HG03066 (cell line): ENCODE measurements around the gene BBOX1.
"Not testable (repeated sequence)": the region's sequence is repeated elsewhere in the genome, so short reads cannot be mapped to it uniquely, and the experiment has no call there.

Experiments used
- ATAC-seq: cut with Tn5 transposase; IDR thresholded peaks from one replicate; pipeline ENCODE4 v1.9.1; 2021; ENCODE audit warnings: low read depth; ENCODE audit not compliant: unreplicated experiment

Gene BBOX1

DNA sequence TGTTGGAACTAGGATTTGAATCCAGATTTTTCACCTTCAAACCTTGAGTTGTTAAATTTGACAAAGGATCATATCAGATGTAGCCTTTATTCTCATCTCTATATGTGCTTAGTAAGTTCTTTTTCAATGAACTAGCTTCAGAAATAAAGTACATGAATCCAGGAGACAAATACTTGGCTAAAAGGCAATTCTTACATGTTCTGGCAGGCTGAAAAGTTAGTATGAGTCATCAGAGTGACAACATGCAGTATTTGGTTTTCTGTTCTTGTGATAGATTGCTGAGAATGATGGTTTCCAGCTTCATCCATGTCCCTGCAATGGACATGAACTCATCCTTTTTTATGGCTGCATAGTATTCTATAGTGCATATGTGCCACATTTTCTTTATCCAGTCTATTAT is 40.4 kb downstream of the BBOX1 start:
- no peak for ATAC-seq

DNA sequence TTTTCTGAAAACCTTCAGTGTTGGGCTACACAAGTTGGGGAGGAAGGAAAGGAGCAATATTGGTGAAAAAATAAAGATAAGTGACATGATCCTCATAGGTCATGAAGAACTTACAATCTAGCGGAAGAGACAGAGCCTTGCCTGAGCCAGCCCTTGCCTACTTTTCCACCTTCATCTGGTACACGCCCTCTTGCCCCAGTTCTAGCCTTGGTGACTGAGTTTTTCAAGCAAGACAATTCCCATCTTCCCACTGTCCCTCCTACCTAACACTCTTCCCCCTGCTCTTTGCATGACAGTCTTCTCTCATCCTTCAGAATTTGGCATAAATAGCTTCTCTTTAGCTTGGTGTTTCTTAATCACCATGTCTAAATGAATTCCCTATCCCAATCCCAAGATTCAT is 42.6 kb downstream of the BBOX1 start:
- no peak for ATAC-seq

DNA sequence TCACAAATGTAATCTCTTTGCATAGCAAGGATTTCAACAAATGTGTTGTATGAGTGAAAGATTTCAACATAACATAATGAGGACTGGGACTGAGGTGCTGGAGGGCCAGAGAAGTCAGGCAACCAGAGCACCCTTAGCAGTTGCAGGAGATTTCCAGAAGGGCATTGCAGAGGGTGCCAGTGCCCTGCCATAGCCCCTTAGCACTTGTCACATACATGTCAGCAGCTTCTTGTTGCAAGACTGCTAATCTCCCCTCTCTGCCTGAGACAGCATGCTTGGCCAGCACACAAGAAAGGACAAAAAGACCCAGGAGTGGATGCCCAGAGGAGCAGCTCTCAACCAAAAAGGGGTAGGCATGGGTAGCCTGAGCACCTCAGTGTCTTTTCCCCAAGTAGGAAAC is 43.2 kb downstream of the BBOX1 start:
- no peak for ATAC-seq

DNA sequence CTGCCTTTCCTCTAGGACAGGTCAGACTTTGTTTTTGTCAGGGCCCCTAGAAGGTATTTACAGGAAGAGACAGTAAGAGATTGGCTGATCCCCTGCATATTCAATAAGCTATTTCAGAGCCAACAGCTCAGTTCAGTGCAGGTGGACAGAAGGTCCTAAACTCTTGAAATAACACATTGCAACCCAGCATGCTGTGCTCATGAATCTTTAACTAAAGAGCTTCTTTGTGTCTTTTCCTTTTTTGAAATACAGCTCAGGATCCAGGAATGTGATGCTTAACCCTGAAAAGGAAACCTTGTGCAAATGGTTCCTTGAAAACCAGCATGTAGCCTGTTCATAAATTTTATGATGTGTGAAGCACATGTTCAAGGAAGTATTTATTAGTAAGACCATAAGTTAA is 43.9 kb downstream of the BBOX1 start:
- no peak for ATAC-seq

- ATAC-seq, result no peak
Observed at GRCh38 chr11:27085111-27085510, 44.5 kb downstream of the BBOX1 start.

DNA sequence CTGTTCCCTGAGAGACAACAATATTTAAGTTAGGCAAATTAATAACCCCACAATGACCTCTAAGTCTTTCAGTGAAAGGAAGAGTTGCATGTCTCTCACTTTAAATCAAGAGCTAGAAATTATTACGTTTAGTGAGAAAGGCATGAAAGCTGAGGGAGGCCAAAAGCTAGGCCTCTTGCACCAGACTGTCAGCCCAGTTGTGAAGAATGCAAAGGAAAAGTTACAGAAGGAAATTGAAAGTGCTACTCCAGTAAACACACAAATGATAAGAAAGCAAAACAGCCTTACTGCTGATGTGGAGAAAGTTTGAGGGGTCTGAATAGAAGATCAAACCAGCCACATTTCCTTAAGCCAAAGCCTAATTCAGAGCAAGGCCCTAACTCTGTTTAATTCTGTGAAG is 45.0 kb downstream of the BBOX1 start:
- ATAC-seq, result no peak

DNA sequence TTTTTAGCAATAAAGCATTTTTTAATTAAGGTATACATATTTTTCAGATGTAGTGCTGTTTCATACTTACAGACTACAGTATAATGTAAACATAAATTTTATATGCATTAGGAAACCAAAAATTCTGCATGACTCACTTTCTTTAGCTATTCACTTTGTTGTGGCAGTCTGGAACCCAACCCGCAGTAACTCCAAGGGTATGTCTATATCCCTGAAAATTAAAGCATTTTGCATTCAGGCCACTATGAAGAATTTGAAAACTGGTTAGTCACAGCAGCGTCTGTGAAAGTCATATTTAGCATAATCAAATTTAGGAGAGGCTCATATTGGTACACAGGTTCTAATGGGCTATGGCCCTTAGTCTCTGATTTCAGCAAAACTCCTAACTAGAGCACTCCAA is 46.8 kb downstream of the BBOX1 start:
- no peak for ATAC-seq

DNA sequence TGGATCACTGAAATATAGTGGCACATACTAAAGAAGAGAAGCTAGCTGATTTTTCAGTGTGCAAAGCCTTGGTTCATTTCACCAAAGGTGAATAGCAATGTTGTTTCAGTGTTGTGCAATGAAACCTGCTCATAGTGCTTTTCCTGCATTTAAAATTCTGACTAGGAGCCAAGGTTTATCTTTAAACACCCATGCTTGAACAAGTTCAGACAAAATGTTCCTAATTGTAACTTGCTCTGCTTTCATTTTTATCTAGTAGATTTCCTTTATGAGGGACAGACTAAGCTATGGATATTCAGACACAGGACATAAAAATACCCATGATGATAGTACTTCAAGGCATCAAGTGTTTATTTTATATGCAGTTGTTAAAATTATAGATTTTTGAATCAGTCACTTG is 47.7 kb downstream of the BBOX1 start:
- ATAC-seq, result no peak

DNA sequence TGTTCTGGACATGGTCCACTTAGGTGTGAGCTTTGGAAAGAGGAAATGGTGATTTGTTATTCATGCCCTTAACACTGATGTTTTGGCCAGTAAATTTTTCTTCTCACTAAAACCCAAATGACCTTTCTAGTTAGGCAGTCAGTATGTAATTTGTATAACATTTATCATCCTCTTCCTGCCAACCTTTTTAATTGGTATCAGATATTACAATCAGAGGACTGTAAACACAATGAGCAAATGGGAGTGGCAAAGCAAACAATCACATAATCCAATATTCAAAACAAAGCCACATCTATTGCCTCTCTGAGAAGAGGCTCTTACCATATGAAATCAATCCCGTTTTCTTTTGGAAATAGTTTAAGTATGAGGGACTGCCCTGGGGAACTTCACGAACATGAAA is 49.1 kb downstream of the BBOX1 start:
- no peak for ATAC-seq

GRCh38 chr11:27090357-27090948 is 49.8 kb downstream of the BBOX1 start:
- ATAC-seq, result not testable (repeated sequence)

- ATAC-seq, result no peak
Observed at GRCh38 chr11:27094120-27094519, 53.5 kb downstream of the BBOX1 start.

GRCh38 chr11:27095059-27095458 is 54.4 kb downstream of the BBOX1 start:
- ATAC-seq, result no peak

DNA sequence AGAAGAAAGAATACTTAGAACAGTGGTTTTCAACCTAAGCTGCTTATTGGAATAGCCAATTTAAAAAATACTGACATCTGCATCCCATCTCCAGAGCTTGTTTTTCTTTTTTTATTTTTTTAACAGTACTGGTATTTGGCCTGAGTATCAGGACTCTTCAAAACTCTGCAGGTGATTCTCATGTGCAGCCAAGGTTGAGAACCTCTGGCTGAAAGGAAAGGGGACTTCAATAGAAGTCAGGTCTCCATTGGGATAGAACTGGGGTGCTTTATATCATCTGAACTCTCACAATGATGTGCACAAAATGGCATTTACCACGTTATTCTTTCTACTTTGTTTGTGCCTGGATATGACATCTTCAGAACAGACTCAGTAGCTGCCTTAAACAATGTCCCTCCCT is 55.3 kb downstream of the BBOX1 start:
- no peak for ATAC-seq

- no peak for ATAC-seq
Observed at GRCh38 chr11:27097551-27097950, 56.9 kb downstream of the BBOX1 start.

- no peak for ATAC-seq
Observed at GRCh38 chr11:27100534-27100933, 59.9 kb downstream of the BBOX1 start.

GRCh38 chr11:27107548-27107947 is 66.9 kb downstream of the BBOX1 start:
- no peak for ATAC-seq

DNA sequence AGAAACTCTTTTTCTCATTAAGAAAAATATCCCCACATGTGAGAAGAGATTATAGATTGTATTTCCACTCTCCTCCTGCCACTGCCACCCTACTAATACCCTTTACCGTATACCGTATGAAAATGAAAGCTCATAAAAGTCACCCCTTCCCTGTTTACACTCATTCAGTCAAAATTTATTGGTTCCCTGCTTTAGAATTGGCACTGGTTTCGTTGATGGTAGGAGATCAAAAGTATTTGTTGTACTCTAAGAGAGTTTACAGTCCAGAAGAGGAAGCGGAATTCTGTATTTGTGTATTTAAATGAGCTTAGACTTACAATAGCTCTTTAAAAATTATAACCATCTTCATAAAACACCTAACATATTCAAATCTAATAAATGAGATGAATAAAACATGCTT is 68.2 kb downstream of the BBOX1 start:
- ATAC-seq, result no peak

DNA sequence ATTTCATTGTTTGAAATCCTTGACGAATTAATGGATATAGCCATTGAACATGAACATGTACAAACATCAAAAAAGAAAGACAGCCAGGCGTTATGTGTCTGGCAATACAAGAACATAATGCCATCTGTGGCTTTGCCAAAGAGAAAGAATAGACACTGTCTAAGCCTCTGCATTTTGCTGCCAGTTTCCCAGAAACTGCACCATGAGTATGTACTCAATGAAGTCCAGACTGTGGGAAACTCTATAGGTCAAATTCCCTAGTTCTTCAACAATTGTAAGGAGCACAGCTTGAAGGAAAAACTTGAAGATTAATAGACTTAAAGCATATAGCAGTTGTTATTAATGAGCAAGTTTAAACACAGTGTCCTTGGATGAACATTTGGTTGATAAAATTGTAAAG is 71.3 kb downstream of the BBOX1 start:
- no peak for ATAC-seq

DNA sequence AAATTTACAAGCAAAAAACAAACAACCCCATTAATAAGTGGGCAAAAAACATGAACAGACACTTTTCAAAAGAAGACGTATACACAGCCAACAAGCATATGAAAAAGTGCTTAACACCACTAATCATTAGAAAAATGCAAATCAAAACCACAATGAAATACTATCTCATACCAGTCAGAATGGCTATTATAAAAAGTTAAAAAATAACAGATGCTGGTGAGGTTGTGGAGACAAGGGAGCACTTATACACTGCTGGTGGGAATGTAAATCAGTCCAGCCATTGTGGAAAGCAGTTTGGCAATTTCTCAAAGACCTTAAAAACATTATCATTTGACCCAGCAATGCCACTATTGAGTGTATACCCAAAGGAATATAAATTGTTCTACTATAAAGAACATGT is 72.3 kb downstream of the BBOX1 start:
- ATAC-seq, result no peak

- no peak for ATAC-seq
Observed at GRCh38 chr11:27115051-27115650, 74.5 kb downstream of the BBOX1 start.

DNA sequence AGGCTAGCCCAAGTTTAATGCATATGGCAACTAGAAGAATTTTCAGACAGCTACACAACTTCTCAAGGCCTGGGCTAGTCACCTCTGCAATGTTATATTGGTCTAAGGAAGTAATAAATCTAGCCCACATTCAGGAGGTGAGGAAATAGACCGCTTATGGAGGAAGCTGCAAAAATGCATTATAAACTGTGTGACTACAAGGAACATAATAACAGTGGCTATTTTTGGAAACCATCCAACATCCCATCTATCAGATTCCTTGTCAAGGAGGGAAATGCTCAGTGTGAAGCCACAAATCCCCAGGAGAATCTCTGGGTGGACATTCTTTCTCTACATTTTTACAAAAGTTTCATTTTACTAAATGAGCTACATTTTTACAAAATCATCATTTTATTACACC is 76.1 kb downstream of the BBOX1 start:
- no peak for ATAC-seq

GRCh38 chr11:27118371-27118770 is 77.8 kb downstream of the BBOX1 start:
- ATAC-seq, result no peak

DNA sequence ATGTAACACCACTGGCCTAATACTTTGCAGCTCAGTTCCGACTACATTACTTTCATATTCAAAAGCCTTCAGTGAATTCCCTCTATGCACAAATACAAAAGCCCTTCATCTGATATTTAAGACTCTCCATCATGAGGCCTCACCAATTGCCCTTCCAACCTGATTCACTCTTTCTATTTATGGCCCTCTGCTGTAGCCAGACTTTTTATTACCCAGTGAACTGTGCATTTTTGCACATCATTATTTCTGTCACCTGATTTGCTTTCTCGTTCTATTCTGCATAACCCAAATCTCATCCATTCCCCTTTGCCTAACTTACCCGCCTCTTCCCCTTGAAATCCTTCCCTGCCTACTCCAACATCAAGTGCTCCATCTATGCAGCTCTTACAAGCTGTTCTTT is 78.3 kb downstream of the BBOX1 start:
- no peak for ATAC-seq
